DMS79 treated with DMSO at 0.1 percent for 48 hours (cell line): Measurements from ENCODE around the gene GGACT.
A peak's percentile ranks its signal among the peaks of the same experiment; 100 is the strongest.
"Not testable (repeated sequence)": the region's sequence is repeated elsewhere in the genome, so short reads cannot be mapped to it uniquely, and the experiment has no call there.

Experiments used
- DNase-seq: peaks from one replicate; lab custom pipeline; 2025; lab: John Stamatoyannopoulos, UW

GGACT gene

GRCh38 chr13:100529666-100530377 is 58.8 kb downstream of the GGACT start:
- DNase-seq = no peak

DNA sequence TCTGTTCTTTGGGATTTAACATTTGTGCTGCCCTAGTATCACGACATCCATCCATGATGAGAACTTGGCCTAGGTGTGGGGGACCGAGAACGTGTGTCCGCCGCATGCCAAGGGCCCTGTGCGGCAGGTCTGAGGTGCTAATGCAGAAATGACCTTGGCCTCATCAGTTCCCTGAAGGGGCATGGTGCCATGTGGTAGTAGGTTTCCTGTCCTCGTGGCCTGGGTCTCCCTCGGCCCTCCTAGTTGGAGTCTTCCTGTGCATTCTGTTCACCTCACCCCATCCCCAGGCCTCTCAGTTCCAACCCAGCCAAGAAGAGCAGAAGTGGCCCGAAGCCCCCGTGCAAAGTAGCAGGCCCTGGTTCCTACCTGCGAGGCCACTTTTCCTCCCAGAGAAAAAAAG is 59.8 kb downstream of the GGACT start:
- no peak for DNase-seq

DNA sequence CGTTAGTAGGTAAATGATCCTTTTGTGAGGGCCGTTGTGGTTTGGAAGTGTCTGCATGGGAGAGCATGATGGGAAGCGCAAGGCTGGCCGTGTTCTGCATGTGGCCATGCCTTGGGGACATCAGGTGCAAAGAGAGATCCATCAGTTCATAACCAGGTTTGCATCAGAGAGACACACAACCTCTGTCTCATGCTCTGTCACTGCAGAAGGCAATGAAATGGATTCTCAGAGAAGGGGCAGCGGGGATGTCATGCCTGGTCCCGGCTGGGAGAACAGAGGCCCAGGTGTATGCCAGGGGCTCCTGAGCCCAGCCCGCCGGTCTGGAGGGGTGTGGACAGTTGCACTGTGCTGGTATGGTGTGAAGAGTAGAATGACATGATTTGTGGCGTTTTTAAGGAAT is 60.2 kb downstream of the GGACT start:
- DNase-seq = no peak

DNA sequence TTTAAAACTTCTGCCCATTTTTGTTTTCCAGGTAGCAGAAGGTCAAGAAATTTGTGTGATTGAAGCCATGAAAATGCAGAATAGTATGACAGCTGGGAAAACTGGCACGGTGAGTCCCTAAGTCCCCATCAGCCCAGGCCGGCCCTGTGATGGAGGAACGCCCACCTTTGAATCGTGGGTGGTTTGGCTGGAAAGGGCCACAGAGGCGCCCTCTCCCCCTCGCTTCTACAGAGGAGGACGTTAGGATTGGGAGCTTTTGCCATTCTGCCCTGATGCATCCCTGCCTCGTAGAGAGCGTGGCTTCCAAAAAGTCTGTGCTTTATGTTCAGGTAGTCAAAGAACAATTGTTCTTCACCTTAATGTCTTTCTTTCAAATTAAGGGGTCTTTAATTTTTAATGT is 60.9 kb downstream of the GGACT start:
- no peak for DNase-seq

DNA sequence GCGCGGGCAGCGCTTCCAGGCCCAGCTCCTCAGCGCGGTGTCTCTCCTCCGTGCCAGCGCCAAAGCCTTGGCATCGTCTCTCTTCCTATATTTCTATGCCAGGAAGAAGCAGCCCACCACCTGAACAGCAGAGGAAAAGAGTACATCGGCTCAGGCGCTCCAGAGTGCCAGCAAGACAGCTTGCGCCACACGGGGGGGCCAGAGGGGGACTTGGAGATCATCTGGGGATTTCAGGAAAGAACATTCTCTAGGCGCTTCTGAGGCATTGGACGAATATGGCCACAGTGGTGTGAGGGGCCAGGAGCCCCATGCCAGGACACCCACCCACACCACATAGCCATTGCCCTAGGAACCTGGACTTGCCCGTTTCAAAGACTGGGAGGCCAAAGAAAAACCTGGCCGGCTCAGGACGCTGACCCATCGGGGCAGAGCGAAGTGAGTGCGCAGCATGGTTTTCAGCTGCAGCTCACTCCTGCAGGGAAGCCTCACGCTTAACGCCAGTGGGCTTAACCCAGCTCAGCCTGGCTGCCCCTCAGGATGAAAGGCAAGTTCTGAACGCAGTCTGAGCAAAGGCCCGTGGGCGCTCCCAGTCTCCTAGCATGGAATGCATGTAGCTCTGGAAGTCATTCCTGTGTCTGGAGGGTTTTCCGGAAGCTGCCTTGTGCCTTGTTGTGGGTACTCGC is 62.1 kb downstream of the GGACT start:
- no peak for DNase-seq

DNA sequence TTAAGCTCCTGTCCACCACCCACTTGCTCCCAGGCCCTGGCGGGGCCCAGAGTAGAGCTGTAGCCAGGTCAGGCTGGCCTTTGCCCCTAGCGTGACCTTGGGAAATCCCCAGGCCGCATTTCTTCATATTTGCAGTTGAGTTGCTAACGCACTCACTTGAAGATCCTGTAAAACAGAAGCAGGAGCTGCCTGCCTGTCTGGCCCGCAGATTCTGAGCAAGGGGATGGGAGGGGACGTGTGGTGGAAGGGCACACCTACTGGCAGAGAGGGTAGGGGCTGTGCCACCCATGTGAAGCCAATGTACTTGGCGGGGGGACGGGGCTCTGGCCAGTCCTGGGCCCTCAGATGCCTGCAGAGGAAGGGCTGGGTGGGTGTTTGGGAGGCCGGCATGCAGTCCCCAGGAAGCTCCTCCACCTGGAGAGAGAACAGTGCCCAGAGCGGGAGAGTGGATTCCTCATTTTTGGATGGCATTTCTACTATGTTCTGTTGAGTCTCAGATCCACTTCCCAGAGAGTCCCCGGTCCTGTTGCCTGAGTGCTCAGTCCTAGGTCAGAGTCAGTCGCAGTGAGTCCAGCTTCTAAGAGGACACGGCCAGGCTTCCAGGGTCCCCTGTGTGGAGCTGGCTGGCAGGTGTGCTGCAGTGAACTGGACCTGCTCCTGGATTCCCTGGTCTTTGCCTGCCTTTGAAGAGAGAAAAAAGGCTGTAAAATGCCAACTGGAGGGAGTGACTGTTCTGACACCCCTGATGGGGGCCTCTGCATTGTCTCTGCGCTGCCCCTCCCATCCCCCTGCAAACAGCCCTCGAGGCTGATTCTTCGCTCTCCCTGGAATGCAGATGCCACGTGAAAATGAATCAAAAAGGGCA is 62.9 kb downstream of the GGACT start:
- DNase-seq = no peak

DNA sequence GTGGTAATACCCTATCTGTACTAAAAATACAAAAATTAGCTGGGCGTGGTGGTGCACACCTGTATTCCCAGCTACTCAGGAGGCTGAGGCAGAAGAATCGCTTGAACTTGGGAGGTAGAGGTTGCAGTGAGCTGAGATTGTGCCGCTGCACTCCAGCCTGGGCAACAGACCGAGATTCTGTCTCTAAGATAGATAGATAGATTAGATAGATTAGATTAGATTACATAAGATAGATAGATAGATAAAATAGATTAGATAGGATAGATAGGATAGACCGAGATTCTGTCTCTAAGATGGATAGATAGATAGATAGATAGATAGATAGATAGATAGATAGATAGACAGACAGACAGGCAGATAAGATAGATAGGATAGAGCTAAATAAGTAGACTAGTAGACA is 63.9 kb downstream of the GGACT start:
- DNase-seq = not testable (repeated sequence)

GRCh38 chr13:100523981-100524386 is 64.6 kb downstream of the GGACT start:
- no peak for DNase-seq

DNA sequence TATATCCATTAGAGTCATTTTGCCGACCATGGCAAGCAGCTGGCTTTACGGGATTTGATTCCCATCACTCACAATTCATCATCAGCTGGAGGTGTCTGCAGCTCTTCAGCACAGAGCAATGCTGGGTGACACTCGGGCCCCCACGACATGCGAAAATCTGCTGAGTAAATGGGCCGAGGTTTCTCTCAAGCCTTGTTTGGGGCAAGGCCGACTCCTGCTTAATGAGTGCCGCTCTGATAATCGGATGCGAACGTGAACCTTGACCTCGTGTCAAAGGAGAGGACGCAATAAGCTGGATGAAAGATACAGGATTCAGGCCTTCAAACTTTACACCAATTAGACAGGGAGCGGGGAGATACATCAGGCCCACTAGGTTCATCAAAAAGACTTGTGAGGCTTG is 65.2 kb downstream of the GGACT start:
- no peak for DNase-seq

- DNase-seq = no peak
Measured at GRCh38 chr13:100522618-100523309, 65.8 kb downstream of the GGACT start.

GRCh38 chr13:100521851-100522617 is 66.6 kb downstream of the GGACT start:
- no peak for DNase-seq

DNA sequence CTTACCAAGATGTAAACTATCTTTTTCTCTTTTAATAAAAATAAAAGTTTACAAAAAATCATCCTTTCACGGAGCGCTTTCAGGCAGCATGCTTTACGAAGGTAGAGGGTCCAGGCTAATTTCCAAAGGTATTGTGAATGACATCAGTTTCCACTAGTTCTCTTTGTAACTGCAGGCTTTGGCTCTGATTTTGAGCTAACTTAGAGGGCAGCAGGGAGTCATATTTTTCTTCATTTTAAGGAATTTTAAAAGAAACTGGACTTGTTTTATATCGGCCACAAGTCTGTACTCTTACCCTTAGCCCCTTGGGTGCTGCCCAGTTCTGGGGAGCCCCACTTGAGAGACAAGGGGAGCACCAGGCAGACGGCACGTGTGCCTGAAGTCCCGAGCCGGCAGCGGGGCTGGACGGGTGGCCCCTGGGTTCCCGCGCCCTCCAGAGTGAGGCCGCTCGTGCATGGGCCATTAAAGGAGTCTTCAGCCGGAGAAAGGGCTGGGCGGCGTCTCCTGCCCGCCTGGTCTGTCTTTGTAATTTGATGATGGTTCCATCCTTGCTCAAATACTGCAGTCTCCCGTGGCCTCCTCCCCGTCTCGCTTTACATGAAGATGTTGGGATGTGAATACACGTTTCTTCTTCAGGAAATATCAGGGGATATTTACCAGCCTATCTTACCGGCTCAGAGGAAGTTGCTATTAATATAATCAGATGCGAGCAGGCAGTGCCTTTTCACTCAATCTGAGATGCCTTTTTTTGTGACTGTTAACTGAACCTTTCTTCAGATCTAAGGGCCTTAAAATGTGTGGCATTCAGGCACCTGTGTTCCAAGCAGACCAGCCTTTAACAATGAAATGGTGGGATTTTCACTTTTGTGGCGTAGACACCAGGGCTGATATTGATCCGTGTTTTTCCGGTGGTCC is 67.4 kb downstream of the GGACT start:
- peak; percentile 38 for DNase-seq

DNA sequence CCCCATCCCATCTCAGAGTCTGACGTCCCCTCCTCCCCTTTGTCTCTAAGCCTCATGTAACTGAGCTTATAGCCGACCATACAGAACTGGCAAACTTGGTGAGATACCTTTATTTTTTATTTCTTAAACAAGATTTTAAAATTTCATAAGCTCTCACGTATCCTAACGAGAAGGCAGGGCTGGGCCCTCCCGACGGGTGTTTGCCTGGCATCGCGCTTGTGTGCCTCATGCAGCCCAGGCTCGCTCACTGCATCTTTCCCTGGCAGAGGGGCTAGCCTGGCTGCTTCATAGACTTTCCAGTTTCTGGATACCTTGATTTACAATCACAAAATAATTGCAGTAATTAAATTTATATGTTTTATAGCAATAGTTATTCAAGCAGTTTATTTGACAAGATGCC is 69.0 kb downstream of the GGACT start:
- no peak for DNase-seq

- DNase-seq = no peak
Measured at GRCh38 chr13:100518394-100519062, 70.1 kb downstream of the GGACT start.

DNA sequence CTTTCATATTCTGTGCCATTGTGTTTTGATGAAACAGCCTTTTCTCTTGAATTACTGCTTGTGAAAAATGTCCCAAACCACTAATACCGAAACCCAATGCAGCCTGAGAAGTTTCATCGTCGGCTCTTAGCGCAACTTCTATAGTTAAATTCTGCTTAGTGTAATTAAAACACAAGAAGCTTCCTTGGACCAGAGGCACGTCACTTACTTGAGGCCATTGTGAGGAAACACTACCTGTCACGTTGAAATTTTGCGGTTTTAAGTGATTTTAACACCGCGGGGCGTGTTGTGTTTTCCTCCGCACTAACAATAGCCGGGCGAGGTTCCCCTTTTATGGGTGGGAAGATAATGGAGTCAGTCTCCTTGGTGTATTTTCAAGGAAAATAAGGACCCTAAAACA is 70.9 kb downstream of the GGACT start:
- DNase-seq = no peak

DNA sequence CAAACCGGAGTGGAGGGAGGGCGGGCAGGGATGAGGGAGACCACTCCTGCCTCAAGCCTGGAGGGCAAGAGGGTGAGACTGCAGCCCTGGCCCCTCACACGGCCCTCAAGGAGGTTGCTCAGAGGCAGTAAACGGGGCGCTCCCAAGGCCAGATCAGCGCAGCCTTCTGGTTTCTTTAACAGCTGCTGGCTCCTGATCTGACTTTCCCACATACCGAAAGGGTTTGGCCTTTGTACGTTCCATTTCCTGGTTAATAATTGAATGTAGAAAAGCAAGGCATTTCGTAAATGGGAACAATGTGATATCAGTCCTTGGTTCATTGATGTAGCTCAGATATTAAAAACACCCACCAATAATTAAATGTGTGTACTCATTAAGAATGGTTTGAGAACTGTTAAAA is 71.5 kb downstream of the GGACT start:
- DNase-seq = no peak

DNA sequence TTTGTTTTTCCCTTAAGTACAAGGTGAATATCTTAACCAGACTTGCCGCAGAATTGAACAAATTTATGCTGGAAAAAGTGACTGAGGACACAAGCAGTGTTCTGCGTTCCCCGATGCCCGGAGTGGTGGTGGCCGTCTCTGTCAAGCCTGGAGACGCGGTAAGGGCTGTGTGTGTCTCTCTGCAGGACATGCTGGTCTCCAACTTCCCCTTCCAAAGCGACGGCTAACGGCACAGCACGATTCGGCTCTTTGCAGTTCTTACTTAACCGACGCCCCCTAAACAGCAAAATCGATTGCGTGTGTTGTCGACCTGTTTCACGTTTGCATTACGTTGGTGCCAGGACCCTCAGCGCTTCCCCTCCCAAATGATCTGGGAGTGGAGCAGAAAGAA is 73.2 kb downstream of the GGACT start:
- no peak for DNase-seq

DNA sequence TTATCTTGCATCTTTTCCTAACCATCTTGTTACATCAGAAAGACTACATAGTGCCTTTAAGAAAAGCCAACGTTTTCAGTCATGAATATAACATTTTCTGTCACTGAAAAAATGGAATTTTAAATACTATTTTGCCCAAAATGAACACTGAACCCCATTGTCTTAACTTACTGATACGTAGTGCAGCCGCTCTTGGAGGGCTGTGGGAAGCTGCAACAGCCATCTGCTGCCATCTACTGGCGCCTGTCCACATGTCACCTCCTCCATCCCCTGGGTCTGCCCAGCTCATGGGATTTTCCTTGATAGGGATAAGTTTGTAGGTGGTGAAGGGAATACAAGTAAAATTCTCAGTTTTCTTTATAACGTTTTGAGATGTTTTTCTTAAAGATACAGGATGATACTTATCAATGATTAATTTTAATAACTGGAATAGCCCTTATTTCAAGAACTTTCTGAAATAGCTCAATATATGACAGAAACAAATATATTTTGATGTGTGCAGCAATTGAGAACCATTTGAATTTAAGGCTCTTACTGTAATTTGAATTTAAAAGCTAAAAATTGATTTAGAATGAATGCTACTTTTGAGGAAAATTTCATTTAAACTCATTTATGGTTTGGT is 73.7 kb downstream of the GGACT start:
- peak; percentile 97 for DNase-seq

DNA sequence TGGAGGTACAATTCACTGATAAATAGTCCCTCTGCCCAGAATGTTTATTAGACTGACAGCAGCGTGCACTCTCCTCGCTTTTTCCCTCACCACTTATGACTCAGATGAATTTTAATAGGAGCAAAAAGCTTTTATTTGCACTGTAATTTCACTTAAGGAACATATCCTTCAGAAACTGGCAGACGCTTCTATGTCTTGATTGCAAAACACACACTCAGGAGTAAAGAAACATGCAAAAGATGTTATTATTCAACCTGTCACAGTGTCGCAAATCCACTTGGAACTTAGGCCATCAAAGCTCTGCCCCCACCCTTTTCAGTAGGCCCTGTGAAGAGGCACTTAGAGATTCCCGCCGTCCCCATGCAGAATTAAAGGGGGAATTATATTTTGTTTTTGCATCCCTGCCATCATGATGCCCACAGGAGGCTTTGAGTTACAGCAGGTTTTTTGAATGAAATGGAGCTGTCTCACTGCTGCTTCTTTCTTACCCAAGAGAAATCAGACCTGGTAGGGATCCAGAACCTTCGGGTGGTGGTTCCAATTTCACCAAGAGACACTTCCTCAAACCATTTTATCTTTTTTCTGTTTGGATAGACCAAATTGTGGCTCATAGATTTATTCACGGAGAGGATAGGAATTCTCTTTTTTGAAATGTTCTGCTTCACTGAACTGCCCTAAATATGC is 74.5 kb downstream of the GGACT start:
- DNase-seq = peak; percentile 99
